ENCODE data around the gene RBM39. TPM values are rescaled to one million over a fixed set of nuclear protein-coding genes. Genes with fewer than 3 reads are reported as not detected.

Gene RBM39
- total and polyA plus RNA-seq, 2 of the 8 experiments (the other 6 are each of a cell fraction or from before 2014, with no cell fraction given), result 78.0 to 219 TPM

GRCh38 chr20:35767683-35768481 is 25.8 kb upstream of the RBM39 start:
- peak overlapping the region; percentile 45 for H4K5ac ChIP-seq (ENCODE audit: insufficient read length, low read depth, low read length)
- H2AFZ ChIP-seq (ENCODE audit: low read length), result peak overlapping the region; percentile 77; the same call in 1 of the 2 replicates
- H4K20me1 ChIP-seq (replicated peaks in 1 of 2; ENCODE audit: control insufficient read depth in 1 of 2, insufficient read depth in 2 of 2, low read length in 2 of 2), result no peaks in the 10 kb centered on the region
- no peak overlapping the region for H2BK15ac ChIP-seq (ENCODE audit: low read length)
- ChIA-PET CTCF (ENCODE audit: partially characterized antibody) (interaction anchor here (1.1 kb wide), 1 partner anchor 25 kb away, joined by 5 read pairs; the partner anchor contains the start of gene RBM39), POLR2A (ENCODE audit: partially characterized antibody) (interaction anchor here (0.6 to 10.6 kb wide), 8 partner anchors 9 to 116 kb away, joined by 3 to 167 read pairs (median 4); partner anchors contain the start of genes CPNE1, RBM12 and RBM39)
- H2BK5ac ChIP-seq (ENCODE audit: low read depth, low read length), result peak overlapping the region; percentile 79; the same call in 1 of the 2 replicates
- peak overlapping the region in 1 of 2 experiments; percentile 18; a peak in 2 of 4 replicates for H3K4me2 ChIP-seq (ENCODE audit: insufficient read depth in 1 of 2, low read depth in 2 of 2, low read length in 2 of 2)
- peak overlapping the region; percentile 88 for H3K18ac ChIP-seq (ENCODE audit: extremely low read depth, low read length)
- H3K4me3 ChIP-seq (ENCODE audit: extremely low read depth in 1 of 4, insufficient read depth in 2 of 4, low read depth in 3 of 4, low read length in 4 of 4), result no peak overlapping the region
- 80% methylated on average over 11 of the region's 12 CpGs; no CpG with 5 or more reads in 1 of the 2 experiments for WGBS, 2 experiments (ENCODE audit: extremely low coverage in 1 of 2, insufficient coverage in 1 of 2, insufficient read length in 1 of 2, insufficient replicate concordance in 2 of 2, low coverage in 1 of 2, low lambda C conversion rate in 2 of 2, missing lambda C conversion rate in 1 of 2)
- peaks cover 0 to 7% of the 10 kb centered on the region in 2 experiments; a peak in 2 of 4 replicates for H3K79me2 ChIP-seq (ENCODE audit: control insufficient read depth in 1 of 2, insufficient read depth in 2 of 2, low read length in 2 of 2)
- peak overlapping the region; percentile 91 for H4K91ac ChIP-seq (replicated peaks; ENCODE audit: insufficient read length, low read length)
- H3K23me2 ChIP-seq (ENCODE audit: low read depth, low read length), result 0 out of 2 replicates have a peak, but pooled peaks cover 4% of the 10 kb centered on the region
- no peak overlapping the region for H3K23ac ChIP-seq (ENCODE audit: insufficient read length)
- TF ChIP-seq EGR1 (IDR thresholded peaks at IDR 0.05; ENCODE audit: borderline replicate concordance, low read depth, low read length) (peak; percentile 25; the same call in 1 of the 2 replicates), TAF1 (IDR thresholded peaks at IDR 0.05; ENCODE audit: low read depth, low read length) (0 out of 2 replicates have a peak, but pooled peaks have one; percentile 29)
- TF ChIP-seq, protein P1, sequence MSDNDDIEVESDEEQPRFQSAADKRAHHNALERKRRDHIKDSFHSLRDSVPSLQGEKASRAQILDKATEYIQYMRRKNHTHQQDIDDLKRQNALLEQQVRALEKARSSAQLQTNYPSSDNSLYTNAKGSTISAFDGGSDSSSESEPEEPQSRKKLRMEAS (IDR thresholded peaks at IDR 0.05), result no peak
- H3K4ac ChIP-seq (replicated peaks; ENCODE audit: insufficient read length, low read depth, low read length), result no peak overlapping the region
- FAIRE-seq (no peak), DNase-seq (ENCODE audit: low read depth in 1 of 2, low spot score in 2 of 2) (peak in 1 of 2 experiments; percentile 52)
- H2BK12ac ChIP-seq (ENCODE audit: low read depth, low read length), result 0 out of 2 replicates have a peak overlapping the region, but pooled peaks have one; percentile 12
- H3K36me3 ChIP-seq (ENCODE audit: control insufficient read depth in 2 of 4, insufficient read depth in 4 of 4, low read length in 3 of 4), result no peaks in the 10 kb centered on the region
- H3K27ac ChIP-seq (ENCODE audit: low read depth, low read length), result 0 out of 2 replicates have a peak overlapping the region, but pooled peaks have one; percentile 32
- H3K27me3 ChIP-seq (replicated peaks in 1 of 4; ENCODE audit: control insufficient read depth in 3 of 4, extremely low read depth in 1 of 4, insufficient read depth in 3 of 4, low read length in 3 of 4), result peaks cover 5 to 9% (median 9%) of the 10 kb centered on the region in 4 experiments
- H3K56ac ChIP-seq (replicated peaks; ENCODE audit: insufficient read length, low read depth, low read length), result no peak overlapping the region
- H3K4me1 ChIP-seq (replicated peaks in 1 of 4; ENCODE audit: control insufficient read depth in 3 of 4, insufficient read depth in 4 of 4, low read length in 3 of 4), result peaks cover 0 to 13% (median 9%) of the 10 kb centered on the region in 4 experiments; a peak in 6 of 7 replicates
- H3K79me1 ChIP-seq (ENCODE audit: low read depth, low read length), result no peaks in the 10 kb centered on the region
- H2BK20ac ChIP-seq (ENCODE audit: low read length), result peak overlapping the region; percentile 43; the same call in 1 of the 2 replicates
- H3K14ac ChIP-seq (ENCODE audit: insufficient read length), result no peak overlapping the region
- peak overlapping the region in 2 of 4 experiments; percentile 26 to 44; a peak in 1 of 7 replicates for H3K9ac ChIP-seq (replicated peaks in 1 of 4; ENCODE audit: extremely low read depth in 1 of 4, low read depth in 3 of 4, low read length in 3 of 4)
- H2AK5ac ChIP-seq (ENCODE audit: low read depth, low read length), result no peak overlapping the region
- H3K9me3 ChIP-seq (ENCODE audit: insufficient read depth in 2 of 2, low read depth in 1 of 2, low read length in 1 of 2), result no peaks in the 10 kb centered on the region
- no peak overlapping the region for H2BK120ac ChIP-seq (replicated peaks; ENCODE audit: low read depth, low read length)
- peak overlapping the region; percentile 75; the same call in 1 of the 2 replicates for H4K8ac ChIP-seq (ENCODE audit: extremely low read depth, insufficient read depth, low read length)
